GM18870 (cell line): ENCODE measurements around the gene MAP1B.

Experiments used
- ATAC-seq: cut with Tn5 transposase; IDR thresholded peaks from one replicate; pipeline ENCODE4 v1.9.1; 2021; ENCODE audit warnings: moderate library complexity; ENCODE audit not compliant: unreplicated experiment

Gene MAP1B

GRCh38 chr5:72093824-72094223 lies 13.5 kb upstream of the MAP1B start:
- no peak for ATAC-seq

GRCh38 chr5:72096602-72097188 lies 10.6 kb upstream of the MAP1B start:
- no peak for ATAC-seq

- no peak for ATAC-seq
Measured at GRCh38 chr5:72101828-72102227, 5.4 kb upstream of the MAP1B start.

- no peak for ATAC-seq
Measured at GRCh38 chr5:72106817-72107130, 501 bp upstream of the MAP1B start.

- ATAC-seq = no peak
Measured at GRCh38 chr5:72107901-72108201, 576 bp downstream of the MAP1B start.

GRCh38 chr5:72108202-72109061 lies 1.2 kb downstream of the MAP1B start:
- ATAC-seq = no peak

- no peak for ATAC-seq
Measured at GRCh38 chr5:72109062-72109411, 1.8 kb downstream of the MAP1B start.

GRCh38 chr5:72109625-72110024 lies 2.4 kb downstream of the MAP1B start:
- ATAC-seq = no peak

GRCh38 chr5:72110394-72111013 lies 3.2 kb downstream of the MAP1B start:
- no peak for ATAC-seq

- no peak for ATAC-seq
Measured at GRCh38 chr5:72112389-72112788, 5.1 kb downstream of the MAP1B start.

- ATAC-seq = no peak
Measured at GRCh38 chr5:72114629-72115028, 7.4 kb downstream of the MAP1B start.

- no peak for ATAC-seq
Measured at GRCh38 chr5:72115296-72115695, 8.0 kb downstream of the MAP1B start.

GRCh38 chr5:72117307-72117706 lies 10.0 kb downstream of the MAP1B start:
- ATAC-seq = no peak

GRCh38 chr5:72121052-72121779 lies 13.9 kb downstream of the MAP1B start:
- no peak for ATAC-seq

GRCh38 chr5:72121780-72122445 lies 14.6 kb downstream of the MAP1B start:
- ATAC-seq = no peak

GRCh38 chr5:72122602-72123001 lies 15.3 kb downstream of the MAP1B start:
- ATAC-seq = no peak

GRCh38 chr5:72123764-72124376 lies 16.6 kb downstream of the MAP1B start:
- no peak for ATAC-seq

- no peak for ATAC-seq
Measured at GRCh38 chr5:72125271-72125940, 18.1 kb downstream of the MAP1B start.

GRCh38 chr5:72125941-72126620 lies 18.8 kb downstream of the MAP1B start:
- ATAC-seq = no peak

GRCh38 chr5:72126796-72127195 lies 19.5 kb downstream of the MAP1B start:
- no peak for ATAC-seq
